MM.1S (cell line): Measurements from ENCODE around the gene PRKAG2.

Experiments
- EZH2 ChIP-seq: fragments of 300-600 bp; sonication (generic); optimal IDR thresholded peaks from 2 replicates; pipeline ENCODE3; 2017; ENCODE audit warnings: low read depth, mild to moderate bottlenecking, antibody characterized with exemption, low read length, mixed read lengths
- TF ChIP-seq, protein P1 (sequence below): fragments of 300-600 bp; sonication (generic); IDR thresholded peaks from 2 replicates; pipeline ENCODE4 v1.5.1; 2016; ENCODE audit warnings: antibody characterized with exemption, low read length, mixed read lengths

DNA sequence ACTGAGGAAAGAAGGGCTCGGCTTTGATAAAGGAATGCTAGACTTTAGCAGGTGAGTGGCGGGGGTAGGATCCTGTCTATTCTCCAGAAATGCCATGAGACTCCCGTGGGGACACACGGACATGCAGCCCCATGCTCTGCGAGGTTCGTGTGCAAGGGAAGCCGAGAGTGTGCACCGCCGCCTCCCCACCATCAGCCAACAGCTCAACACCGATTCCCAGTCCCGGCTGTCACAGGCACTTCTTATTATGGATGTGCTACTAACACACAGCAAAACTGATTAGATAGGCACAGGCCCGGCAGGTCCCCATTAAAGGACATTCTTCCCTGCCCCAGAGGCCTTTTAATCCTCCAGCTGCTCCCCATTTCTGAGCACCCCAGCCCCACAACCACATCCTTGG is 154.4 kb downstream of the PRKAG2 start:
- no peak for TF ChIP-seq EZH2
- TF ChIP-seq, protein P1, sequence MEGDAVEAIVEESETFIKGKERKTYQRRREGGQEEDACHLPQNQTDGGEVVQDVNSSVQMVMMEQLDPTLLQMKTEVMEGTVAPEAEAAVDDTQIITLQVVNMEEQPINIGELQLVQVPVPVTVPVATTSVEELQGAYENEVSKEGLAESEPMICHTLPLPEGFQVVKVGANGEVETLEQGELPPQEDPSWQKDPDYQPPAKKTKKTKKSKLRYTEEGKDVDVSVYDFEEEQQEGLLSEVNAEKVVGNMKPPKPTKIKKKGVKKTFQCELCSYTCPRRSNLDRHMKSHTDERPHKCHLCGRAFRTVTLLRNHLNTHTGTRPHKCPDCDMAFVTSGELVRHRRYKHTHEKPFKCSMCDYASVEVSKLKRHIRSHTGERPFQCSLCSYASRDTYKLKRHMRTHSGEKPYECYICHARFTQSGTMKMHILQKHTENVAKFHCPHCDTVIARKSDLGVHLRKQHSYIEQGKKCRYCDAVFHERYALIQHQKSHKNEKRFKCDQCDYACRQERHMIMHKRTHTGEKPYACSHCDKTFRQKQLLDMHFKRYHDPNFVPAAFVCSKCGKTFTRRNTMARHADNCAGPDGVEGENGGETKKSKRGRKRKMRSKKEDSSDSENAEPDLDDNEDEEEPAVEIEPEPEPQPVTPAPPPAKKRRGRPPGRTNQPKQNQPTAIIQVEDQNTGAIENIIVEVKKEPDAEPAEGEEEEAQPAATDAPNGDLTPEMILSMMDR, result no peak
